Measurements from ENCODE around the gene PLPPR4. TPM values are rescaled to one million over a fixed set of nuclear protein-coding genes. Genes with fewer than 3 reads are reported as not detected.

Gene PLPPR4, protein sequence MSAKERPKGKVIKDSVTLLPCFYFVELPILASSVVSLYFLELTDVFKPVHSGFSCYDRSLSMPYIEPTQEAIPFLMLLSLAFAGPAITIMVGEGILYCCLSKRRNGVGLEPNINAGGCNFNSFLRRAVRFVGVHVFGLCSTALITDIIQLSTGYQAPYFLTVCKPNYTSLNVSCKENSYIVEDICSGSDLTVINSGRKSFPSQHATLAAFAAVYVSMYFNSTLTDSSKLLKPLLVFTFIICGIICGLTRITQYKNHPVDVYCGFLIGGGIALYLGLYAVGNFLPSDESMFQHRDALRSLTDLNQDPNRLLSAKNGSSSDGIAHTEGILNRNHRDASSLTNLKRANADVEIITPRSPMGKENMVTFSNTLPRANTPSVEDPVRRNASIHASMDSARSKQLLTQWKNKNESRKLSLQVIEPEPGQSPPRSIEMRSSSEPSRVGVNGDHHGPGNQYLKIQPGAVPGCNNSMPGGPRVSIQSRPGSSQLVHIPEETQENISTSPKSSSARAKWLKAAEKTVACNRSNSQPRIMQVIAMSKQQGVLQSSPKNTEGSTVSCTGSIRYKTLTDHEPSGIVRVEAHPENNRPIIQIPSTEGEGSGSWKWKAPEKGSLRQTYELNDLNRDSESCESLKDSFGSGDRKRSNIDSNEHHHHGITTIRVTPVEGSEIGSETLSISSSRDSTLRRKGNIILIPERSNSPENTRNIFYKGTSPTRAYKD
- total RNA-seq (2014; rRNA removed; shearing (Covaris generic)): 37.3 and 47.3 TPM in 2 replicates

DNA sequence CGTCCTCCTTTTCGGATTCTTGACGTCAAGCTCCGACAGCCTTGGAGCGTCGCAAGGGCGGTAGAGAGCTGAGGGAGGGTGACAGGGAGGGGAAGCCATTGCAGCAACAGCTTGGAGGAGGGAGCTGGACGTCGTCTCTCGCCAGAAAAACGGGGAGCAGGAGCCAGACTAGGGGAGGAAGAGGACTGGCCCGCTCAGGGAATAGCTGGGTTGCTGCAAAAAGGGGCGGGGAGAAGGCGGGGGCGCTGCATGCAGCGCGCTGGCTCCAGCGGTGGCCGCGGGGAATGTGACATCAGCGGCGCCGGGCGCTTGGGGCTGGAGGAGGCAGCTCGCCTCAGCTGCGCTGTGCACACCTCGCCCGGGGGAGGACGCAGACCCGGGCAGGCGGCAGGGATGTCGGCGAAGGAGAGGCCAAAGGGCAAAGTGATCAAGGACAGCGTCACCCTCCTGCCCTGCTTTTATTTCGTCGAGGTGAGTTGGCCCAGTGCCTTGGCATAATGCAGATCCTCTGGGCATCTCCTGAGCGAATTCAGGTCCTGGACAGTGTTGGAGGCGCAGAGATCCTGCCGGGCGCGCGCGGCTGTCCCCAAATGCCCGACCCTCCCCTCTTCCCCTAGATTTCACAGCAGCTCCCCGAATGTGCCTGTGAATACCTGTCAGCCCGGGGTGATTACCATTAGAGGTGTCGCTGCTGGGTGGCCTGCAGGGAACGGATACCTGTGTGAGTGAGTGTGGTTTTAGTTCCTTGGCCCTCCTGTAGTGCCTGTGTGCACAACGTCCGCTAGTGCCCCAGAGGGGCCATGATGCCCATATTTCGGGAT, at the start of gene PLPPR4:
TSS of gene PLPPR4 (plus strand) at position 292 of the 821 bp plus-strand sequence. CDS start at position 394, 102 bp downstream.
- in situ Hi-C loops (cut with HindIII; ENCODE audit: low sequenced_read_pairs): no loop called here
- DNase-seq (ENCODE audit: low spot score): peak; percentile 19

DNA sequence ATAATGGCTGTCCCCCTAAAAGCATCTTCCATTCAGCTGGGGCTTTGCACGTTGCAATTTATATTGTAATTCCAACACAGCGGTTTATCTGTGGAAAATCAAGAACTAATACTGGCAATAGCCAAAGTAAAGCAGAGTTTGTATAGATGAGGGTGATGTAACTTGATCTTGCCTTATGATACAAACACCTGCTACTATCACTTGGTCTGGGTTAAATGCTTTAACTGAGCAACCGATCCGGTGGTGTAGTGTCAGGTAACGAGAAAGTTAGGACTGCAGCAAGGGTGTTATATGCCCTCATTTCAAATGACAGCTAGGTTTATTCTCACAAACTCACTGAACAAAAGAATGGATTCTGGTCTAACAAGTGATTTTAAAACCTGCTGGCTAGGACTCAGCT, 47.3 kb upstream of the PLPPR4 start:
- in situ Hi-C loops (cut with HindIII; ENCODE audit: low sequenced_read_pairs): no loop called here
- no peak for DNase-seq (ENCODE audit: low spot score)

DNA sequence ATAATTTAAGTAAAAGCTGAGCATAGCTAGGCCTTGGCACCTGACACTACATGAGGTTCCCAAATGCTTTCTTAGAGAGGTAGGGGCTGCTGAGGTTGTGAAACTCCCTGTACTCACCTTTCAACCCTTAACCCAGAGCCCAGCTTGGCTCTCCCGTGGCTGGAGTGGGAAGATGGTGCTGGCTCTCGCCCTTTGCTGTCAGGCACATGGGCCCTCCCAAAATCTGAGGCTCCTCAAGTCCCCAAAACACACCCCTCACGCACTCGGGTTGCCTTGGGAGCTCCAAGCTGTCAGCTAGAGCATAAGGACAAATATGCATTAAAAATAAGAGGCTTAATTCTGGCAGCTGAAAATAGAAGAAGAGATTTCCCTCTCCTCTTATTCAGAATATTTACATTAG, 46.7 kb upstream of the PLPPR4 start:
- no peak for DNase-seq (ENCODE audit: low spot score)
- in situ Hi-C loops (cut with HindIII; ENCODE audit: low sequenced_read_pairs): no loop called here

DNA sequence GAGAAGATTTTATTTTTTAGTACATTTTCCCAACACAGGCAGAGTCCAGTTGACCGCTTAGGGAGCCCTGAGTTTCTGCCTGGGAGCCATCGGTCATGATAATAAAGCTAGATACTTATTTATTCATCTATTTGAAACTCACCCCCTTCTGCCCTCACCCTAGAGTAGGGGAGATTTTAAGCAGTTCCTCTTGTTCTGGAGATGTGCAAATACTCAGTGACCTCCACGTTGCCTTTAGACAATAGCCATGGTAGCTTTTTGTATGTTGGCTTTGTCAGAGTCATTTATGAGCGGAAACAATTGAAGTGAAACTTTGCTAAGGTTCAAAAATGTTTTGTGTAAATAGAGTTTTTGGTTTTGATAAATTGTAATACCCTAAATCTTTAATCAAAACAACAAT, 45.7 kb upstream of the PLPPR4 start:
- in situ Hi-C loops (cut with HindIII; ENCODE audit: low sequenced_read_pairs): no loop called here

DNA sequence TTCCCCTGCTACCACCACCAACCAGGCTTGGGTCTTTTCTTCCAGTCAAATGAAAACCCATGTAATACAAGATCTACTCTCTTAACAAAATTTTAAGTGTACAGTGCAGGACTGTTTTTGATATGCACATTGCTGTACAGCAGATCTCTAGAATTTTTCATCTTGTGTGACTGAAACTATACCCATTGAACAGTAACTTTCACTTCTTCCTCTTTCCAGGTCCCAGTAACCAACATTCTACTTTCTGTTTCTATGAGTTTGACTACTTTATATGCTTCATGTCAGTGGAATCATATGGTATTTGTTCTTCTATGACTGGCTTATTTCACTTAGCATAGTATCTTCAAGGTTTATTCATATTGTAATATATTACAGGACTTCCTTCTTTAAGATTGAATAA, 45.3 kb upstream of the PLPPR4 start:
- in situ Hi-C loops (cut with HindIII; ENCODE audit: low sequenced_read_pairs): no loop called here
- no peak for DNase-seq (ENCODE audit: low spot score)

More for the DNA sequence above, 45.7 kb upstream of the PLPPR4 start:
- DNase-seq (ENCODE audit: low spot score): no peak

DNA sequence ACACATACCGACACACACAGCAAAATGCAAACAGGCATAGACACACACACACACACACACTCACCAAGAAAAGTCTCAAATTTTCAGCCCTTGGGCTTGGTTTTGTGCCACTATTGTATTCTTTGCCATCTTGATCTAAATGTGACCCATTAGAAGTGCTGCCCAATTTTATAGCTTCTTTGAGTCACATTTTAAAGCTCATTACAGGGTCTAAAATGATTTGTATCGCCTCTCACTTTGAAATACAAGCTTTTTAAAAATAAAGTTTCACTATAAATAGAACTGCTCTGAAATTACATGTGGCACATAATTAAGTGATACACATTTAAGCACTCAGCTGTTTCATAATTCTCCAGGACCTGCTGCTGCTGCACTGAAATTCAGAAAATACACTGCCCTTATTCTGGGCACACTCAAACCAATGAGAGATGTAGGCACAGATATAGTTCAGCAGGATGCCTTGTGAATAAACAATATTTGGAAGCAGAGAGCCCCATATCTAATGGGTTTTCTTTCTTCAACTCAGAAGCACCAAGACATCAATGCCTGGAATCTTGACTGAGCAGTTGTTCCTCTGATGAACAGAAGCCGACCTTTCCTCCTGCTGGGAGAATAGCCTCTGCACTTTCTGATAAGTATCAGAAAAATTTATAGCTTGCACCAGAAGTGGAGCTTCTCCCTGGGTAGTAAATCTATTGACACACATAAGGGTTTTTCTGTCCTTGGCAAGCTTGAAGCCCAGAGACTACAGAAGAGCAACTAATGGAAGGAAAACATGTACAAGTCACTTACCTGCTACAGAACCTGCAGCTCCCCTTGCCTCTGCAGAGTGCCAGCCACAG, 37.0 kb upstream of the PLPPR4 start:
- DNase-seq (ENCODE audit: low spot score): no peak
- in situ Hi-C loops (cut with HindIII; ENCODE audit: low sequenced_read_pairs): no loop called here

DNA sequence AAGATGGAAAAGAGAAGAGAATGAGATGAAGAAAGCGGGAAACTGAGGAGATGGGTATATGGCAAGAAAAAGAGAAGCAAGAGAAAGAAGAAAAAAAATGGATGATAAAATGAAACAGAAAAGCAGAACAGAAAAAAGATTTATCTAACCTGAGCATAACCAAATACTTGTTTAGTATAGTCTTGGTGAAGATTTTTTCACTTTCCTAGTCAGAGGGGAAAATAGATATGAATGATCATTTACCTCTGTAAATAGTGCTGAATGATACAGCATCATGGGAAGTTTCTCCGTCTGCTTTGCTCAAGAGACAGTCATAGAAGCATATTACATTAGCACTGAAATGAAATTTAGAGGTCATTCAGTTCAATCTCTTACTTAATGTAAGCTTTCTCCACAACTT, 36.1 kb upstream of the PLPPR4 start:
- in situ Hi-C loops (cut with HindIII; ENCODE audit: low sequenced_read_pairs): no loop called here
- no peak for DNase-seq (ENCODE audit: low spot score)

DNA sequence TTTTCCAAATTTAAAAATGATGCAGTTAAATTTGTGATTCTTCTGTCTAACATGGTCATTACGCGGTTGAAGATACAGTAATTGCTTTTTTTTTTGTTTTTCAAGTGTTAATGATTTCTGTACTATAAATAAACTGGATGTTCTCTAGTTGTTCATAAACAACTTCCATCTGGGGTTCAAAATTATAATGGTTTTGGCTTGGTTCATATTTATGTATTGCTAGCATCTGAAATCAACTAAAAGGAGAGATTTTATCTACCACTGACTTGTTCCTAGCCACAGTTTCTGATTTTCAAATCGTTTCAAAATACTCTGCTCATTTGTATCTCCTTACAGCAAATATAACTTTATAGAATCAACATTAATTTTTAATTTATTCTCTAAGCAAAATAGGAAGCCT, 35.2 kb upstream of the PLPPR4 start:
- in situ Hi-C loops (cut with HindIII; ENCODE audit: low sequenced_read_pairs): no loop called here
- DNase-seq (ENCODE audit: low spot score): no peak

DNA sequence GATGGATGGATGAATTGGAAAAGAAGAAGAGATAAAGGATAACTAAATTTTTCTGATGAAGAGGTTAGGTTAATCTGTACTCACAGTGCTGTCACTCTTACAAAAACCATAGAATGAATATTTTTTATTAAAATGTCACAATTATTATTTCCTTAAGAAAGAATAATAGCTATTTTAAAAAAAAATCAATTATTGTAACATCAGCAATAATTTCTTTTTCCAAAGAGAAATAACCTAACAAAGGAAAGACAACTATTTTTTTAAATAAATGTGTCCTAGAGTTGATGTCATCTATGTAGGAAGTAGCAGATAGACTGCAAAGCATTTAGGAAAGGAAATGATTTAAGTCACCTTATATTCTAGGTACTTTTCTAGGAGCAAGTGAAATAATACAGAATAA, 33.6 kb upstream of the PLPPR4 start:
- DNase-seq (ENCODE audit: low spot score): no peak
- in situ Hi-C loops (cut with HindIII; ENCODE audit: low sequenced_read_pairs): no loop called here

DNA sequence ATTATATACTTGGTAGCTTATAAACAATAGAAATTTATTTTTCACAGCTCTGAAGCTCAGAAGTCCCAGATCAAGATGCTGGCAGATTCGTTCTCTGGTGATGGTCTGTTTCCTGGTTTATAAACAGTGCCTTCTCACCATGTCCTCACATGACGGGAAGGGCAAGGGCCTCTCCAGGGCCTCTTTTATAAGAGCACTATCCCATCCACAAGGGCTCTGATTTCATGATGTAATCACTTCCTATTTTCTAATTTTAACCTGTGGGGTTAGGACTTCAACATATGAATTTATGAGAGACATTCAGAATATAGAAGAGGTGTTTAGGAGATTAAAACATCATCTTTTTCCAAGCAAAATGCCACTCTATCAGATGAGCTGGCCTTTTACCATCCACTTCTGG, 32.1 kb upstream of the PLPPR4 start:
- in situ Hi-C loops (cut with HindIII; ENCODE audit: low sequenced_read_pairs): no loop called here
- no peak for DNase-seq (ENCODE audit: low spot score)

DNA sequence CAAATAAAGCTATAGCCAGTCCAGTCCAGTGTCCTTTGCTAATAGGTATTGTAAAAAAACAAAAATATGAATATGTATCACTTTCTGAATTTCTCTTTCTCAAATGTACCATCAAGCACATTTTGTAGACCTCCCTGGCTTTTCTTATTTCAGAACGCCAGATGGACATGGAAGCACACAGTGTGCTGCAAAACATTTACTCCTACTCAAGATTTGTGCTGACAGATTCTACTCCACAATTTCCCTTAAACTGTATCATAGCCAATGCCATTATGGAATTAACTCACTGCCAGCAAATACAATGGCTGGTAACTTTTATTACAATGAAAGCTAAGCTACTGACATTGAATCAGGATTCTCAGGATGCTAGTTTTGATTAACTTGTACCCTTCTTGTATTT, 30.8 kb upstream of the PLPPR4 start:
- in situ Hi-C loops (cut with HindIII; ENCODE audit: low sequenced_read_pairs): no loop called here
- DNase-seq (ENCODE audit: low spot score): no peak

DNA sequence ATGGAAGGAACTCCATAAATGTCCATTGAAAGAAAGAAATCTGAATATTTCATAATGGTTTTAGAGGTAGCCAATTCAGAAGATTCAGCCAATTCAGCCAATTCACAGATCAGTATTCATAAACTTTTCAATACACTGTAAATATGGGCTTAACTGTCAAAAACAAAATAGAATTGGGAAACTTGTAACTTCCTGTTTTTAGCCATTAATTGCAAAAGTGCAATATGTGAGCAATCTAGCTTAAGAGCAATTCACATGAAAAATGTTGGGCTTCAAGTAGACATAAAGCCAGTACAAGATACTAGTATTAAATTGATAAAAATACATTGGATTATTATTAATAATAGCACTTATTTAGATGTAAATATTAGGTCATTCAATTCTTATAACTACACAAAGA, 27.5 kb upstream of the PLPPR4 start:
- in situ Hi-C loops (cut with HindIII; ENCODE audit: low sequenced_read_pairs): no loop called here

DNA sequence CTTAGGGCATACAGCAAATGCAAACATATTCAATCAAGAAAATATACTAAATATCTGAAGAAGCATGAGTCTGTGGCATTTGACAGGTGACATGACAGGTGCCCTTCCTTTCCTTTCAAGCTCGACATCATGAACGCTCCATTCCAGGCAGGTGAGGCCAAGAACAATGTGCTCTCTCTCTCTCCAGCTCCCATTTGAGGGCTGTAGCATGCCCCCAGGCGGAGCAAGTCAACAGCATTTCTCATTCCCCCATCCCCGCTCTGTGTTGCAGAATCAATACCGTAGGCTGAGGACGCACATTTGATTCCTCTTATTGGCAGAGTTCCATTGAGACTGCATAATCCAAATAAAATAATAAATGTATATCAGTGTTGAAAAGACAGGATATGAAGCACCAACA, 24.6 kb upstream of the PLPPR4 start:
- no peak for DNase-seq (ENCODE audit: low spot score)
- in situ Hi-C loops (cut with HindIII; ENCODE audit: low sequenced_read_pairs): no loop called here

More for the DNA sequence above, 27.5 kb upstream of the PLPPR4 start:
- no peak for DNase-seq (ENCODE audit: low spot score)

DNA sequence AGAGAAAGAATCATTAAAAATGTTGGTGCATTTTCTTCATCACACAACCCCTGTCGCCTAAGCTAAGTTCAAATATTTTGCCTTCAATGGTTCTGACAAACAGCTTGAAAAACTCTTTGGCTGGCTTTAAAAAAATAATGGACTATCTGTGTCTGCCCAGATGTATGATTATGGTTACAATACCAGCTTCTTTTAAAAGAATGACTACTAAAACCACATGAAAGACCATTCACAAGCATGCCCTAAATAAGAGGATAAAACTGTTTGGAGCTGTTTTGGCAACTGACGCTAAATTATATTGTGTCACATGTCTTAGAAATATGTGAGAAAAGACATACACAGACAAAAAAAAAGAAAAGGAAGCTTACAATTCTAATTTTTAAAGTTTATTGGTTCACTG, 23.7 kb upstream of the PLPPR4 start:
- DNase-seq (ENCODE audit: low spot score): no peak
- in situ Hi-C loops (cut with HindIII; ENCODE audit: low sequenced_read_pairs): no loop called here

DNA sequence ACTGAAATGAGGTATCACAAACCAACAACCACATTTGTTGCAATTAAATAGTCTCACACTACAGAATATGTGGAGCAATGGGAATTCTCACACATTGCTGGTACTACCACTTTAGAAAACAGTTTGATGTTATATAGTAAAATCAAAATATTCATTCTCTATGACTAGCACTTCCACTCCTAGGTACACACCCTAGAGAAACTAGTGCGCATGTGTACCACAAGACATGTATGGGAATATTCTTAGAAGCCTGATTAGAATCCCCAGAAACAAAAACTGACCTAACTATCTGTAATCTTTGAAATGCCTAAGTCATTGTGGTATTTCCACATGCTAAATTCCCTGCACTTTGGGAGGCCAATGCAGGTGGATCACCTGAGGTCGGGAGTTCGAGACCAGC, 18.1 kb upstream of the PLPPR4 start:
- no peak for DNase-seq (ENCODE audit: low spot score)
- in situ Hi-C loops (cut with HindIII; ENCODE audit: low sequenced_read_pairs): no loop called here

DNA sequence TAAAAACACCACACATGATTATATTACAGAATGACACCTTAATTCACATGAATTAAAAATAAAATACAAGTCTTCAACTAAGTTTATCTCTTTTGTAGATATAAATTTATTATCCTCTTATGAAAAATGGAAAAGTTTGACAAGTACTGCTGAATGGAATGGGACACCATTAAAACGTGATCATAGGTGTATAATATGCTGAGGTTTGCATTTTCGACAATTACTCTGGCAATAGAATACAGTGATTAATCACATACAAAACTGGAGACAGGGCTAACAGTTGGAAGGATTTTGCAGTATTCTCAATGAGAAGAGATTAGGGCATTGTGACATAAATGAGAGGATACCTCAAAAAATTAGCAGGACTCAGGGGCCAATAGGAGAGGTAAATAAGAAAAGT, 17.1 kb upstream of the PLPPR4 start:
- in situ Hi-C loops (cut with HindIII; ENCODE audit: low sequenced_read_pairs): no loop called here
- DNase-seq (ENCODE audit: low spot score): no peak

DNA sequence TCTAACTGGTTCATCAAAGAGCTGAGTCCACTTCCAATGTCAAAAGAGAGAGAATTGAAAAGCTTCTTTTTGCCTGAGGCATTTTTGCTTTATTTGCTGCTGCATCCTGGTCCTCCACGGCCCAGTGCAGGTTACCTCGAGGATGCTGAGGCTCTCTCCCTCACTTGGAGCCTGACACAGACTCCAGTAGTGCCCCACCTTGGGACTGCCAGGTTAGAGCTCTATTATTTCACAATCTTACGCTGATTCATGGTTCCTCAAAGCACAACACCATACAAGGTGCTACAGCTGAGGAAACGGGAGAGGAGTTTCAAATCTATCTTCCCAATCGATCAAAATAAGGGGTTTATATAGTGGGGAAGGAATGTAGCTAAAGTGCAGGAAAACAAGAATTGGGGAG, 13.6 kb upstream of the PLPPR4 start:
- DNase-seq (ENCODE audit: low spot score): no peak
- in situ Hi-C loops (cut with HindIII; ENCODE audit: low sequenced_read_pairs): no loop called here

DNA sequence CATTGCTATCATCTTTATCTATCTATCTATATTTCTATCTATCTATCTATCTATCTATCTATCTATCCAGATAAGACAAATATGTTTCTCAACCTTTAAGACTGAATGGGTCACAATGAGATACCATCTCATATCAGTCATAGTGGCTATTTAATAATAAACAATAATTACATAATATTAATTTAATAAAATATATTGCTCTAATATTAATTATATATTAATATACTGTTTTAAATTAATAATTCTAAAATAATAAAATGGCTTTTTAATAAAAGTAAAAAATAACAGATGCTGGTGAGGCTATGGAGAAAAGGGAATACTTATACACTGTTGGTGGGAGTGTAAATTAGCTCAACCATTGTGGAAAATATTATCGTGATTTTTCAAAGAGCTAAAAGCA, 13.0 kb upstream of the PLPPR4 start:
- DNase-seq (ENCODE audit: low spot score): no peak
- in situ Hi-C loops (cut with HindIII; ENCODE audit: low sequenced_read_pairs): no loop called here

DNA sequence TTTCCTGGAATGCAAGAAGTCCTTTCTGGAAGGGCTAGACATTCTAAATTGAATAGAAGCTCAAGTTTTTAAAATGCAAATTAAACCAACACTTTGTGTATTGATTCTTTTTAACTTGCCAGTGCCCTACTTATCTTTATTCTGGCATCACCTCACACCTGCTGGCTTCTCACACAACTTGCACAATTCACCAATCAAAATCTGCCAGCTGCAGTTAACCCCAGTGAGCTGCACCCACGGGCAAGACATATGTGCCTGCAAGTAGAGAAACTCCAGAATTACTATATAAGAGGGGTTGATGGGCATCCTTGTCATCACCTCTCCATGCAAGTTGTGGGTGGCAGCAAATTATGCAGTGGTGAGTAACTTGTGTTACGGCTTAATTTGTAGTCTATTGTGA, 11.7 kb upstream of the PLPPR4 start:
- DNase-seq (ENCODE audit: low spot score): no peak
- in situ Hi-C loops (cut with HindIII; ENCODE audit: low sequenced_read_pairs): no loop called here

All from G401 (cell line).